H7 (cell line): ENCODE data around the gene SHB. TPM values are rescaled to one million over a fixed set of nuclear protein-coding genes. Genes with fewer than 3 reads are reported as not detected.

Experiments
- DNase-seq: peaks from one replicate; pipeline ENCODE4 v3.0.0; 2012
- H3K27me3 ChIP-seq: 2 replicates; pipeline ENCODE4 v1.6.0; 2011; ENCODE audit warnings: mild to moderate bottlenecking, low read length; ENCODE audit not compliant: control insufficient read depth, insufficient read depth
- H3K36me3 ChIP-seq: replicated peaks from 2 replicates; pipeline ENCODE4 v1.5.1; 2011; ENCODE audit warnings: low read length; ENCODE audit not compliant: control insufficient read depth, insufficient read depth
- H3K4me3 ChIP-seq: 2 replicates; pipeline ENCODE4 v1.5.1; 2011; ENCODE audit warnings: low read depth, mild to moderate bottlenecking, control low read depth, low read length, moderate library complexity; ENCODE audit not compliant: insufficient read depth
- total RNA-seq: library from RNA; depleted of rRNA; stranded (reverse); fragments of >200 nt; shearing (Covaris generic); gene quantifications from 2 replicates; pipeline ENCODE4 v1.2.3, GENCODE V29; 2014

Gene SHB
- total RNA-seq, 1 experiment from 2014 or later = 18.0 TPM

DNA sequence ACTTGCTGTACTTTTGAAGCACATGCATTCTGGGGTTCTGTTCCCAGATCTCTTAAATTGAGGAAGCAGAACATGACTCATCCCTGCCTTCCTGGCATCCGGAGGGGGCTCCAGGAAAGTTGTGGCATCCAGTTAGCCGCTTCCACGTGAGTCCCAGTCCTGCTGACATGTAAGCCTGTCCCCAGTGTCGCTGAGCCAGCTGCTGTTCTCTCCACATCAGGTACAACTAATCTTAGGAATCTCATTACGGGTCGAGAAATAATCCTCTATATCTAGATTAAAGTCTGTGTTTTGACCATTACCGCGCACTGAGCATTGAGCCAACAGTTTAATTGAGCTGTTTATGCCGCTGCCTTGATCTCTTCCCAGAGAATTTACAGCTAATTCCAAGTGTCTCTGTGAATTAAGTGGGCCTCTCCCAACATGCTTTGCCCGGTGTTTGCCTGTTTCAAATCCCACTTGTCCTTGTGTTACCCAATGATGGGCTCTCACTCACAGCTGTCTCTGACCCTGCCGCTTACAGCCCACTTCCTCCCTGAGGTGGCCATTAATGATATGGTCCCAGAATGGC, 10.5 kb upstream of the SHB start:
- H3K27me3 ChIP-seq = no peaks in the 10 kb centered on the region
- no peak overlapping the region for H3K4me3 ChIP-seq
- DNase-seq = no peak
- no peaks in the 10 kb centered on the region for H3K36me3 ChIP-seq

DNA sequence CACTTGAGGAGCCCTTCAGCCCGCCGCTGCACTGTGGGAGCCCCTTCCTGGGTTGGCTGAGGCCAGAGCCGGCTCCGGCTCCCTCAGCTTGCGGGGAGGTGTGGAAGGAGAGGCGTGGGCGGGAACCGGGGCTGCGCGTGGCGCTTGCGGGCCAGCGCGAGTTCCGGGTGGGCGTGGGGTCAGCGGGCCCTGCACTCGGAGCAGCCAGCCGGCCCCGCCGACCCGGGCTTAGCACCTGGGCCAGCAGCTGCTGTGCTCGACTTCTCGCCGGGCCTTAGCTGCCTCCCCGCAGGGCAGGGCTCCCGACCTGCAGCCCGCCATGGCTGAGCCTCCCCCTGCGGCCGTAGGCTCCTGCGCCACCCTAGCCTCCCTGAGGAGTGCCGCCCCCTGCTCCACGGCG, 6.2 kb upstream of the SHB start:
- no peaks in the 10 kb centered on the region for H3K27me3 ChIP-seq
- H3K36me3 ChIP-seq = no peaks in the 10 kb centered on the region
- no peak overlapping the region for H3K4me3 ChIP-seq
- no peak for DNase-seq

DNA sequence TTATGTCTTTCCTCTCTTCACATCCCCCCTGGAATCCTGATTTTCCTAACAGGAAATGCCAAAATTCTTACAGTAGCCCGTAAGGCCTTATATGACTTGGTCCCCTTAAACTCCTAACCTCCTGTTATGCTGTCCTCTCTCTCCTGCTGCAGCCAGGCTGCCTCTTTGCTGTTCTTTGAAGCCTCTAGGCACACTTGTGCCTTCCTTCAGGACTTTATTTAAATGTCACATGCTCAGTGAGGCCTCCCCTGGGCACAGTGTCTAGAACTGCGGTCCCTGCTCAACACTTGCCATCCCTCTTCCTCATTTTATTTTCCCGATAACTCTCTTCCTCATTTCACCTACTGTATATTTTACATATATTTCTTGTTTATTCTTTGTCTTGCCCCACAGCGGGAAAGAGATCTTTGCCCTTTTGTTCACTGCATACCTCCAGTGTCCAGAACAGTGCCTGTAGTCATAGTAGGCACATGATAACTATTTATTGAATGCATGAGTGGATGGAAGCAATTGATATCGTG, 5.5 kb upstream of the SHB start:
- Histone ChIP-seq H3K27me3 (no peaks in the 10 kb centered on the region), H3K4me3 (no peak overlapping the region)
- DNase-seq = no peak

DNA sequence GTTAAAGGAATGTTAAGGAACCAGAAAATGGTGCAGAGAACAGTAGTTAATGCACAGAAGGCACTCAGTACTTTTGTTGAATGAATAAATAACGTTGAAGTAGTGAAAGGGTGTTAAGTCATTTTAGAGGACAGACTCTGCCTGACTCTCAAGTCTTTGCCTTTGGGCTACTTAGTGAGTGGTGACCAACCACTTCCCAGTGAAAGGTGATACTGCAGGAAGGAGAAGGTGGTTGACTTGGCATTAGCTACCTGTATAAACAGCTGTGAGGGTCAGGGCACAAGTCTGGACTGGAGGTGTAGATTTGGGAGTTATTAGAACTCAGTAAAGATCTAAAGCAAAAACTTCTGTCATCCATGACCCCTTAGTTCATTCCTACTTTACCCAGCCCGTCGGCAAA, 4.9 kb upstream of the SHB start:
- no peak for DNase-seq
- Histone ChIP-seq H3K4me3 (no peak overlapping the region), H3K27me3 (no peaks in the 10 kb centered on the region), H3K36me3 (no peaks in the 10 kb centered on the region)

More for the DNA sequence above, 5.5 kb upstream of the SHB start:
- H3K36me3 ChIP-seq = no peaks in the 10 kb centered on the region

DNA sequence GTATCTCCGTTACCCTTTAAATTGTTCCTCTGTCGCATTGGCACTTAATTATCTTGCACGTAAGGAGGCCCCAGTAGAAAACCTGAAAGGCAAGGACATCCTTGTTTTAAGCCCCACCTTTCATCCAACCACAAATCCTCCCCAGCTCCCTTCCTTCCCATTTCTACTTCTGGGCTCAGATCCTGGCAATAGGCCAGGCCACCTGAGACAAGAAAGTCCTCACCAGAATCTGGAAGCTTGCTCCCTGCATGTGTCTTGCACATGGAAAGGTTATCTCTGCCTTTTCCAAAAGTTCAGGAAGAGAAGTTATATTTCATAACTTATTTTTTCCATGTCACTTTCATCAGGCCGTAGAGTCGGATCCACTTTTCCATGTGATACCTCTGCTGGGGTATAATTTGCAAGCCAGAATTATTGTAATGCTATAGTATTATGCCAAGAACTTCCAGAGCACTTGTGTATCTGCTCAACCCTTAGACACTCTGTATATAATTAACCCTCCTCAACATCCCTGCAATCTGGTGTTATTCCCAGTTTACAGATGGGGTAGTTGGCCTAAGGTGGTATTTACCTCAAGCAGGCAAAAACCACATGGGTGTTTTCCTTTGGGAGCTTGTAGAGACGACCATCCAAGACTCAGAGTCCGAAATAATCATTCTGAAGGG, 2.6 kb upstream of the SHB start:
- Histone ChIP-seq H3K4me3 (no peak overlapping the region), H3K36me3 (no peaks in the 10 kb centered on the region), H3K27me3 (peaks cover 15% of the 10 kb centered on the region)
- no peak for DNase-seq

DNA sequence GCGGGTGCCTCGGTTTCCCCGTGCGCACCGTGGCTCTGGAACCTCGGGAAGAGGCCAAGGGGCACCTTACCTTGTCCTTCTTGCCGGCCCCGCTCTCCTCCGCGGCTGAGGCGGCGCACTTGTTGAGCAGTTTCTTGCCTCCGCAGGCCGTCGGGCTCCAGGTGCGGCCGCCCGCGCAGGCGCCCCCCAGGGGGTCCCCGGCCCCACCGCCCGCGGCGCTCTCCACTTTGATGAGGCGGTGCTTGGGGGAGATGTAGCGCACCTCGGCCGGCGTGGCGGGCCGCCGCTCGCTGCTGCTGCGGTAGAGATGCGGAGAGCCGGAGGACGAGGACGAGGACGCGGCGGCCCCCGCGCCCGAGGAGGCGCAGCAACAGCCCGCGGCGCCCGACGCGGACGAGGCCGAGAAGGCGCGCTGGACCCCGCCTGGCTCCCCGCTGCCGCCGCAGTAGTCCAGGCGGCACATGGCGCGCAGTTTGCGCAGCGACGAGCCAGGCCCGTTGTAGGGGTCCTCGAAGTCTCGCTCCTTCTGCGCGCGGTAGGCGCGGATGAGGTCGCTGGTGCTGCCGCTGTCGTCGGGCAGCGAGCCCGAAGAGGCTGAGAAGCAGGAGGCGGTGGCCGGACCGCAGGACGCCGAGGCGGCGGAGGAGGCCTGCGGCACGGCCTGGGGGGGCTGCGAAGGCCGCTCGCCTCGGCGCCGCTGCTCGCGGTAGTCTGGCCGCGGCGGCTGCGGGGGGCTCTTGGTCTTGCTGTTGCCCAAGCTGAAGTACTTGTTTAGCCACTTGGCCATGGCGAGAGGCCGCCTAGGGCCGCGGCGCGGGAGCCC, 957 bp downstream of the SHB start:
- H3K4me3 ChIP-seq = peak overlapping the region; percentile 79
- peak; percentile 74 for DNase-seq
- H3K36me3 ChIP-seq = no peaks in the 10 kb centered on the region
- H3K27me3 ChIP-seq = peaks cover 15% of the 10 kb centered on the region

DNA sequence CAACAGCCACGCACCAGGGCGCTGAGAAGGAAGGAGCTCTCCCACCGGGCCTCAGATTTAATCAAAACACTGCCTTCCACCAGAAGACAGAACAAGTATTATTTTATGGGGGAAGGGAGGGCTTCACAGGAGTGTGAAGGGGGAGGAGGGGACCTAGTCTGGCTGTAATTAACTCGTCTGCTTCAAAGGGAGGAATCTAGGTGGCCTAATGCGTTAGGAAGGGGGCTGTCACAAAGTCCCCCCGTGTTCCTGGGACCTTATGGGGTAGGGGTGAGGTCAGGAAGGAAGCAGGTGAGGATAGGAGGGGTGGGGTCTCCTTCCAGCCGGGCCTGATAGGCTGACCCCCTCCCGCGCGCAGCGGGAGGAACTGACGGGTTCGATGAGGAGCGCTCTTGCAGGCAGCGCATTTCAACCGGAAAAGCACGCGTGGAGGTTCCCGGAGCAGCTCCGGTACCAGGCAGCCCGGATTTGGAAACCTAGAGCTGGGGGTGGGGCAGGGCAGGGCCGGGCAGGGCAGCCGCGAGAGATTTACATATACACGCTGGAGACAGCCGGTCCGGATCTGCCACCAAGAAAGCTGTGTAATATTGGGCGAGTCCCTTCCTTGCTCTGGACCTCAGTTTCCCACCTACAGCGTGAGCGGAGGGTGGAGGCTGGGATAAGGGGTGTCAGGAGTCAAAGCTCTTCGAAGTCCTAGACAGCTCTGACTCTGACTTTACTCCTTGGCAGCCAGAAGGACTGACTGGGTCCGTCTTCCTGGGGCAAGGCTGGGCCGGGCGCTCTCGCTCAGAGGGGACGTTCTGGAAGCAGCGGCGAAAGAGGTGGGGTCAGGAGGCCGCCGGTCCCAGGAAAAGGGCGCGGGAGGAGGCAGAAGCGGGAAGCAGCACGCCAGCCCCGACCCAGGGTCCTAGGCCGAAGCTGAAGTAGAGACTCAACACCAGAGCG, 1.8 kb downstream of the SHB start:
- Histone ChIP-seq H3K27me3 (peaks cover 15% of the 10 kb centered on the region), H3K4me3 (peak overlapping the region; percentile 79), H3K36me3 (no peaks in the 10 kb centered on the region)
- DNase-seq = peak; percentile 72

DNA sequence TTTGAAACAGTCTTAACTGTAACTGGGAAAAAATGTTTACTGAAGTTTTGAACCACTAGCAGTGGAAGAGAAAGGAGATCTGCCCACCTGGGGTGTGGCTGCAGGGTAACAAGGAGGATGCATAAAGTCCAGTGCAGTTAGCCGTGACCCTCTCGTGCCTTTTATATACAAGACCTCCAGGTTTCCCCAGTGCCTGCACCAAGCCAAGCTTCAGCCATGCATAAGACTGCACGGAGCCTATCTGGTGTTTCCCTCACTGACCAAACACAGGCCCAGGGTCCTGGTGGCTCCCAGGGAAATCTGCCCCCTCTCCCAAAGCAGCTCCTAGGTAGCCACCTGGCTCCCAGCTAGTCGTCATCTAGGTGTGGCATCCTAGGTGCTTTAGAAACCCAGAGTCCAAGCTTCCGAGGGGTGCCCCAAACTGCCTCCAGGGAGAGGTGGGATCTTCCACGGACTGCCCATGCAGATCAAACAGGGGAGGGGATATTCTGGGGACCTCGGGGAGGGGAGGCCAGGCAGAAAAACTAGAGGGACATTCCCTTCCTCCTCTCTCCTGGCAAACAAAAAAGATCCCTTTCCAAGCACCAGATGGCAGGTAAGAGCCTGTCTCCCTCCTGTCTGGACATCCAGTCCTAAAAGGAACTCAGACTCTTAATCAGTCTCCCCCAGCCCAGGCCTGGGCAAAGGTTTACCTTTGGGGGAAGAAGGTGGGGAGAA, 2.7 kb downstream of the SHB start:
- H3K27me3 ChIP-seq = peaks cover 15% of the 10 kb centered on the region
- no peaks in the 10 kb centered on the region for H3K36me3 ChIP-seq
- peak overlapping the region; percentile 79; the same call in 1 of the 2 replicates for H3K4me3 ChIP-seq
- peak; percentile 61 for DNase-seq

DNA sequence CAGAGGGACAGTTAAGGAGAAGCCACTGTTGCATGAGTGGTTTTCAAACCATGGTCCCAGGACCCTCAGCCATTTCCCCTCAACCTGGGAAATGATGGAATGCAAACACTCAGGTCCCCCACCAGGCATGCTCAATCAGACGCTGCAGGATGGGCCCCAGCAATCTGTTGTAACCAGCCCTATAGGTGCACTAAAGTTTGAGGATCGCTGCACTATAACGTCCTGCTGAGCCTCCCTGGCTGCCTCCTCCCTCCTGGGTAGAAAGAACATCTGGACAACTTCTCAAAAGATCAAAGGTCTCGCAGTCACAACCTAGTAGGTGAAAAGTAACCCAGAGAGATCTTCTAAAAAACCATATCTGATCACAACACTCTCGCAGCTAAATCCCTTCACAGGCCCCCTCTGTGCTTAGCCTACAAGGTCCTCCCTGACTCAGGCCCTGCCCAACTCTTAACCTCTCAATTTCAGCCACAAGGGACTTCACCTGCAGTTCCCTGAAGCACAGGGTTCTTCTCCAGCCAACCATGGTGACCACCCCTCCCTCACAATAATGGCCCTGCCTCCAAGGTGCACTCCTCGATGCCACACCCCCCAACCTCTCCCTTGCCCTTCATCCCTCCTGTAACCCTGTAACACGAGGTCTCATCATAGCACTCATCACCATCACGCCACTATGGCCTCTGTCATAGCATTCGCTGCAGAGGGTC, 3.5 kb downstream of the SHB start:
- Histone ChIP-seq H3K27me3 (peaks cover 15% of the 10 kb centered on the region), H3K36me3 (no peaks in the 10 kb centered on the region), H3K4me3 (no peak overlapping the region)
- DNase-seq = no peak

DNA sequence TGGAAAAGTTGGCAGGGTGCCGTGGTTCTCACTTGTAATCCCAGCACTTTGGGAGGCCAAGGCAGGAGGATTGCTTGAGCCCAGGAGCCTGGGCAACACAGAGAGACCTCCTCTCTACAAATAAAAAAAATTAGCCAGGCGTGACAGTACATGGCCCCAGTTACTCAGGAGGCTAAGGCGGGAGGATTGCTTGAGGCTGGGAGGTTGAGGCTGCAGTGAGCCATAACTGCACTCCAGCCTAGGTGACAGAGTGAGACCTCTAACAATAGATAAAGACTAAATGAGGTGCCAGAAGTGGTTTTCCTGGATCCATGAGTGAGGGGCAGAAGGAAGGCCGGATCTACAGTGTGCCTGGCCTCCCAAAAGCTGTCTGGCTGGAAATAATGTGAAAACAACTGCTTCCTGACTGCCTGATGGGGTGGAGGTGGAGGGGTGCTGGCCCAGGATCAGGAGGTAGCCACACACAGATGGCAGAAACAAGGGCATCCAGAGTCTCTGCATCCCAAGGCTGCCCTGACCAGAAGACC, 4.1 kb downstream of the SHB start:
- no peaks in the 10 kb centered on the region for H3K36me3 ChIP-seq
- H3K27me3 ChIP-seq = peaks cover 15% of the 10 kb centered on the region
- no peak overlapping the region for H3K4me3 ChIP-seq
- no peak for DNase-seq

DNA sequence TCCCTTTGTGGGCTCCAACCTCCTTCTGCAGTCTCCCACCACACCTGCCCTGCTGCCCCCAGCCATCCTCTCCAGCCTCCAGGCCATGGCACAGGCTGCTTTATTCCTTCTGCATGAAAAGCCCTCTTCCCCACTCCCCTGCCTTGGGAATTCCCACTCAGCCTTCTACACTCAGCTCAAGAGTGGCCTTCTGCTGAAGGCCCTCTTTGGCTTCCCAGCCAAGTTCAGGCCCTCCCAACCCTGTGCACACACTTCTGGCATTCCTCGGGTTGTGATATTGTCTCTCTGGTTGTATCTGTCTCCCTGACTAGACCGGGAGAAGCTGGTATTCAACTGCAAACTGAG, 5.7 kb downstream of the SHB start:
- H3K4me3 ChIP-seq = no peak overlapping the region
- DNase-seq = no peak
- H3K36me3 ChIP-seq = no peaks in the 10 kb centered on the region
- peaks cover 14% of the 10 kb centered on the region for H3K27me3 ChIP-seq

DNA sequence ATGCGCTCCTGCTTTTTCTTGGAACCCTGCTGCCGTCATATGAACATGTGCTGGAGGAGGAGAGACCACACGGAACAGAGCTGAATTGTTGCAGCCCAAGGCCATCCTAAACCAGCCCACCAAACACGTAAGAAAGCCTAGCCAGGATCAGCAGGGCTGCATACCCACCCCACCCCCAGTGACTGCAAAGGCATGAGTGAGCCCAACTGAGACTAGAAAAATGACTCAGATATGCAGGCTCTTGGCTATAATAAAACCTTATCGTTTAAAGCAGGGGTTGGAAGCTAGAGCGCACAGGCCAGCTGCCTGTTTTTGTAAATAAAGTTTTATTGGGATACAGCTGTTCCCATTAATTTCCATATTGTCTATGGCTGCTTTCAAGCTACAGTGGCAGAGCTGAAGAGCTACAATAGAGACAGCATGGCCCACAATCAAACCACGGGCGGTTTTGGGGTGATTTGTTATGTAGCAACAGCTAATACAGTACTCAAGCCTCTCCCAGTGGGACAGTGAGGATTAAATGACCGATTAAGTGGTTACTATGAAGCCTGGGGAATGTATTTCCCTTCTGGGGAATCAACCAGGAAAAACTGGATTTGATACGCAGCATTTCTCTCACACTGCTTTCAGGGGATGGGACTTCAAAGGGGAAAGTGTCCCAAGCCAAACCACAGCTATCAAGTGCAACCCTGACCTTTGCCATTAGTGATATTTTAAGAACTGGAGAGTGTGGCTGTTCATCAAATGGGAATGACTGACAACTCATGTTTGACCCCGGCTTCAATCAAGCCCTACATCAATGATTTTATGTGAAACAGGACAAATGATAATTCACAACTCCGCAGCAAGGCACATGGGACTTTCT, 6.3 kb downstream of the SHB start:
- no peak overlapping the region for H3K4me3 ChIP-seq
- peaks cover 8% of the 10 kb centered on the region for H3K27me3 ChIP-seq
- no peaks in the 10 kb centered on the region for H3K36me3 ChIP-seq
- no peak for DNase-seq
